HCT116 (cell line): ENCODE measurements around the gene CCDC9B. TPM values are rescaled to one million over a fixed set of nuclear protein-coding genes. Genes with fewer than 3 reads are reported as not detected.

Source experiments
- ATAC-seq: fragments of 200-7000 bp; cut with Tn5 transposase; 2 replicates; pipeline ENCODE4 v1.9.1; 2020; ENCODE audit warnings: mild to moderate bottlenecking, moderate library complexity
- BruUV-seq: library from RNA; stranded (reverse); fragments of 400-500 nt; replicated peaks from 2 replicates; lab custom pipeline; 2021; lab: Mats Ljungman, UMichigan
- CTCF ChIA-PET: fragments of 300-600 bp; sonication (Branson Sonifier 250); formaldehyde crosslinking; loops from one replicate; lab custom pipeline; 2021; ENCODE audit warnings: antibody characterized with exemption; lab: Charles Lee
- POLR2A ChIA-PET: fragments of 300-600, 350-600 bp; sonication (Branson Sonifier 250); formaldehyde crosslinking; loops from one replicate; lab custom pipeline; 2021; ENCODE audit warnings: antibody characterized with exemption; lab: Charles Lee
- RAD21 ChIA-PET, 2 experiments: fragments of 300-600 bp; sonication (Branson Sonifier 250); formaldehyde crosslinking; loops; one replicate each; lab custom pipeline; 2023; ENCODE audit warnings: low total read pairs in 2 of 2; ENCODE audit not compliant: uncharacterized antibody in 2 of 2, unreplicated experiment in 2 of 2, low non-redundant PET in 1 of 2; lab: Charles Lee
- DNase-seq: peaks from one replicate; pipeline ENCODE4 v3.0.0-alpha.2; 2010; ENCODE audit warnings: low read depth, low spot score
- H2AFZ ChIP-seq: fragments of 200-600 bp; shearing (Covaris generic), sonication (generic); 2 replicates; pipeline ENCODE4 v1.6.1; 2017; ENCODE audit warnings: low read depth, mixed run types, mixed read lengths, antibody characterized with exemption, low read length; ENCODE audit not compliant: poor library complexity, severe bottlenecking
- H3K27ac ChIP-seq: 2 replicates; pipeline ENCODE4 v1.5.1; 2012; ENCODE audit warnings: low read depth, low read length
- H3K27me3 ChIP-seq: fragments of 200-600 bp; sonication (generic); 2 replicates; pipeline ENCODE4 v1.6.1; 2016; ENCODE audit warnings: mixed run types, low read length, mixed read lengths; ENCODE audit not compliant: insufficient read depth
- H3K36me3 ChIP-seq, 2 experiments: fragments of 200-500 bp in 1 of 2; fragments of 200-600 bp in 1 of 2; sonication (Bioruptor generic) in 1 of 2; sonication (generic) in 1 of 2; 2 replicates each; pipeline versions ENCODE4 v1.5.1 to v1.6.1; 2014 to 2016; ENCODE audit warnings: low read length in 2 of 2, inconsistent platforms in 1 of 2, mixed read lengths in 1 of 2, mixed run types in 1 of 2; ENCODE audit not compliant: insufficient read depth in 2 of 2, control insufficient read depth in 1 of 2
- H3K4me1 ChIP-seq, 2 experiments: fragments of 200-600 bp in 1 of 2; sonication (generic) in 1 of 2; 2 replicates each; pipeline versions ENCODE4 v1.5.1 to v1.6.1; 2012 to 2017; ENCODE audit warnings: low read length in 2 of 2, inconsistent platforms in 1 of 2, mild to moderate bottlenecking in 1 of 2, mixed read lengths in 1 of 2, mixed run types in 1 of 2, moderate library complexity in 1 of 2; ENCODE audit not compliant: insufficient read depth in 2 of 2, control insufficient read depth in 1 of 2
- H3K4me2 ChIP-seq: fragments of 200-600 bp; sonication (generic); 2 replicates; pipeline ENCODE4 v1.6.1; 2017; ENCODE audit warnings: mixed run types, low read length, mixed read lengths
- H3K4me3 ChIP-seq, 2 experiments: fragments of 200-600 bp in 1 of 2; sonication (generic) in 1 of 2; replicated peaks in 1 of 2; 2 replicates each; pipeline ENCODE4 v1.5.1; 2011 to 2016; ENCODE audit warnings: low read length in 2 of 2, control low read depth in 1 of 2, low read depth in 1 of 2, mild to moderate bottlenecking in 1 of 2, mixed read lengths in 1 of 2, mixed run types in 1 of 2
- H3K79me2 ChIP-seq: fragments of 200-600 bp; sonication (generic); 2 replicates; pipeline ENCODE4 v1.6.1; 2017; ENCODE audit warnings: mild to moderate bottlenecking, mixed run types, low read length, moderate library complexity, mixed read lengths; ENCODE audit not compliant: insufficient read depth
- H3K9ac ChIP-seq: fragments of 200-600 bp; sonication (generic); 2 replicates; pipeline ENCODE4 v1.6.1; 2016; ENCODE audit warnings: low read length, mixed read lengths
- H3K9me2 ChIP-seq: fragments of 200-600 bp; sonication (generic), shearing (Covaris generic); 2 replicates; pipeline ENCODE4 v1.6.1; 2017; ENCODE audit warnings: mixed run types, mild to moderate bottlenecking, moderate library complexity; ENCODE audit not compliant: insufficient read depth
- H3K9me3 ChIP-seq, 2 experiments: fragments of 200-500 bp in 1 of 2; fragments of 200-600 bp in 1 of 2; sonication (Bioruptor generic) in 1 of 2; sonication (generic) in 1 of 2; 2 replicates each; pipeline ENCODE4 v1.6.1; 2014 to 2017; ENCODE audit warnings: low read length in 2 of 2, mixed read lengths in 2 of 2, inconsistent platforms in 1 of 2, low read depth in 1 of 2, mild to moderate bottlenecking in 1 of 2, mixed run types in 1 of 2, moderate library complexity in 1 of 2; ENCODE audit not compliant: control insufficient read depth in 1 of 2, insufficient read depth in 1 of 2
- H4K20me1 ChIP-seq: fragments of 200-600 bp; sonication (generic), shearing (Covaris generic); 2 replicates; pipeline ENCODE4 v1.6.1; 2017; ENCODE audit warnings: mixed run types, mild to moderate bottlenecking, moderate library complexity; ENCODE audit not compliant: insufficient read depth
- POLR2AphosphoS5 ChIP-seq: IDR thresholded peaks from 2 replicates; pipeline ENCODE4 v1.6.1; 2011; ENCODE audit warnings: mild to moderate bottlenecking, low read depth, low read length, moderate library complexity
- YY1 ChIP-seq: IDR thresholded peaks from 2 replicates; pipeline ENCODE4 v1.6.1; 2011; ENCODE audit warnings: low read length, low read depth, moderate library complexity, mild to moderate bottlenecking; ENCODE audit not compliant: insufficient replicate concordance; ENCODE audit errors: extremely low read depth
- ZNF274 ChIP-seq: fragments of 200-500 bp; sonication (Bioruptor generic); IDR thresholded peaks from 2 replicates; pipeline ENCODE4 v1.6.1; 2014; ENCODE audit warnings: mild to moderate bottlenecking, low read depth, low read length, inconsistent platforms
- intact Hi-C: fragments of 100-400 bp; cut with micrococcal nuclease; formaldehyde crosslinking; loops from 2 replicates; pipeline ENCODE4 v1.10.0; 2022
- total RNA-seq: library from RNA; stranded (reverse); gene quantifications from one replicate; pipeline ENCODE4 v1.2.1, GENCODE V29; 2021; ENCODE audit not compliant: unreplicated experiment
- TF ChIP-seq, protein P1 (sequence below), 3 experiments: fragments of 200-600 bp in 1 of 3; sonication (generic) in 1 of 3; IDR thresholded peaks in 2 of 3; conservative IDR thresholded peaks in 1 of 3; 2 replicates each; pipeline ENCODE4 v1.5.1; 2012 to 2017; ENCODE audit warnings: low read depth in 2 of 3, low read length in 2 of 3, antibody characterized with exemption in 1 of 3, borderline replicate concordance in 1 of 3, control low read depth in 1 of 3, mild to moderate bottlenecking in 1 of 3, mixed read lengths in 1 of 3, mixed run types in 1 of 3, moderate library complexity in 1 of 3; ENCODE audit not compliant: insufficient read depth in 1 of 3

The CCDC9B gene
- total RNA-seq, 1 experiment from 2014 or later, result 15.6 TPM

DNA sequence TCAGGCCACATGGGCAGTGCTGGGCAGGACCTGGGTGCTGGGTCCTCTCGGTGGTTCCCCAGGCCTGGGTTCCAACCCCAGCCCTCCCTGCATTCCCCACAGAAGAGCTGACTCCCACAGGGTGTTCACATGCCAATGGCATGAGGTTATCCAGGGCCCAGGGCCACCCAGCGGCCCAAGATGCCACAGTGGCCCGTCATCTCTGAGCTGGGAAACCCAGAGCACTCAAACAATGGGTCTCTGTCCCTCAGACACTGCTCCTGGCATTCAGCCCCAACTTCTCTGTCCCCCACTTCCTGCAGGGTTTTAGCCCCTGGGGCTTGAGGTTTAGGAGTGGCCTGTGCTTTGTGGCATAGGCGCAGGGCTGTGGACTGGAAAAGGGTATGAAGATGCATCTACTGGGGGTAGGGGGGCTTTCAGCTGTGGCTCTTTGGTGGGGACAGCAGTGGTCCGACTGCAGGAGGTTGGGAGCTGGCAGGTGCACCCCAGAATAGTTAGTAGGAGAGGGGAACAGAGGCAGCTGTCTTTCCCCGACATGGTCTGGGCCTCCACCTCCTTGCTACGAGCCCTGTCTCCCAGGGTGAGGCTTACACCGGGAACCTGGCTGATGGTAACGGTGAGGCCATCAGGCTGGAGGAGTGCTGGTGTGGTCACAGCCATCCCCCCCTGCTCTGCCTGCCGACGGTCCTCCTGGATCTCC lies 1.7 kb downstream of the CCDC9B start:
- H4K20me1 ChIP-seq, result no peaks in the 10 kb centered on the region
- H3K4me2 ChIP-seq, result peak overlapping the region; percentile 87
- H3K9me2 ChIP-seq, result no peaks in the 10 kb centered on the region
- peak overlapping the region; percentile 92 for H3K27ac ChIP-seq
- peaks cover 5% of the 10 kb centered on the region; the same call in 1 of the 2 replicates for H3K79me2 ChIP-seq
- BruUV-seq, result TSS peak; percentile 97
- intact Hi-C loops, result no loop called here
- ChIA-PET RAD21 (interaction anchor here in 1 of 2 experiments (0.7 to 1.7 kb wide), 5 partner anchors 16 to 60 kb away, joined by 3 to 5 read pairs (median 4); partner anchors contain the start of gene INAFM2), CTCF (interaction anchor here (0.7 to 5.2 kb wide), 16 partner anchors 11 to 122 kb away, joined by 3 to 55 read pairs (median 5); partner anchors contain the start of genes ANKRD63, INAFM2 and IVD), POLR2A (interaction anchor here (0.7 to 3.4 kb wide), 5 partner anchors 13 to 67 kb away, joined by 3 to 11 read pairs (median 4); partner anchors contain the start of genes INAFM2 and IVD)
- peak; percentile 79 for ATAC-seq
- H3K27me3 ChIP-seq, result no peaks in the 10 kb centered on the region
- H2AFZ ChIP-seq, result no peak overlapping the region
- TF ChIP-seq POLR2AphosphoS5, result peak; percentile 14; the same call in 1 of the 2 replicates
- TF ChIP-seq ZNF274, result no peak
- H3K4me3 ChIP-seq, result peak overlapping the region; percentile 57 to 60
- peak; percentile 79 for DNase-seq
- H3K9ac ChIP-seq, result peak overlapping the region; percentile 76
- no peaks in the 10 kb centered on the region for H3K9me3 ChIP-seq
- H3K36me3 ChIP-seq, result peaks cover 0 to 7% of the 10 kb centered on the region in 2 experiments; a peak in 1 of 4 replicates
- H3K4me1 ChIP-seq, result peaks cover 41 to 62% of the 10 kb centered on the region in 2 experiments

DNA sequence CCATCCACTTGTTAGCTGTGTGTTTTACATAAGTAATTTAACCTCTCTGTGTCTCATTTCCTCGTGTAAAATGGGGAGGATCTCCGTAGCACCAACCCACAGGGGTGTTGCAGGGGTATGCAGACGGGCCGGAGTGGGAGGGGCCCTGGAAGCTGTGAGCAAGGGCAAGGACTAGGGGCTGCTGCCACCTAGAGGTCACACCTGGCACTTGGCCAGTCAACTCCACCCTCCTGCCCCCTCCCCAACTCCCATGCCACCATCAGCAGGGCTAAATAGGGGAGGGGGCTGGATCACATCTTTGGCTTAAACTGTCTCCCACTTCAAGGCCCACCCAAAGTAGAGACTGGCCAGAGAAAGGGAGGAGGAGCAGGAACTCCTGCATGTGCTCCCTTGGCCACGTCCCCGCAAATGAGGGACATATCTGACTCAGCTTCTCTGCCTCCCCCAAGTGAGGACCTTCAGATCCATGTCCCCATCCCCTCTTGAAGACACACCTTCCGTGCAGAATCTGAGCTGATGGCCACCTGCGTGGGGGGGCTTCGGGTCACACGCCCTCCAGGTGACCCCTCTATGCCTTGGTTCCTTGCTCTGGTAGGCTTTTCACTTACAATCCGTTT lies 2.6 kb downstream of the CCDC9B start:
- Histone ChIP-seq H3K27me3 (no peaks in the 10 kb centered on the region), H3K36me3 (peaks cover 0 to 7% of the 10 kb centered on the region in 2 experiments; a peak in 1 of 4 replicates), H3K4me2 (peak overlapping the region; percentile 87), H4K20me1 (no peaks in the 10 kb centered on the region), H3K9ac (peak overlapping the region; percentile 76), H3K4me1 (peaks cover 41 to 58% of the 10 kb centered on the region in 2 experiments), H2AFZ (no peak overlapping the region), H3K9me2 (no peaks in the 10 kb centered on the region), H3K4me3 (peak overlapping the region in 1 of 2 experiments; percentile 60; a peak in 2 of 4 replicates), H3K79me2 (peaks cover 5% of the 10 kb centered on the region; the same call in 1 of the 2 replicates), H3K27ac (peak overlapping the region; percentile 92), H3K9me3 (no peaks in the 10 kb centered on the region)
- TF ChIP-seq, protein P1, sequence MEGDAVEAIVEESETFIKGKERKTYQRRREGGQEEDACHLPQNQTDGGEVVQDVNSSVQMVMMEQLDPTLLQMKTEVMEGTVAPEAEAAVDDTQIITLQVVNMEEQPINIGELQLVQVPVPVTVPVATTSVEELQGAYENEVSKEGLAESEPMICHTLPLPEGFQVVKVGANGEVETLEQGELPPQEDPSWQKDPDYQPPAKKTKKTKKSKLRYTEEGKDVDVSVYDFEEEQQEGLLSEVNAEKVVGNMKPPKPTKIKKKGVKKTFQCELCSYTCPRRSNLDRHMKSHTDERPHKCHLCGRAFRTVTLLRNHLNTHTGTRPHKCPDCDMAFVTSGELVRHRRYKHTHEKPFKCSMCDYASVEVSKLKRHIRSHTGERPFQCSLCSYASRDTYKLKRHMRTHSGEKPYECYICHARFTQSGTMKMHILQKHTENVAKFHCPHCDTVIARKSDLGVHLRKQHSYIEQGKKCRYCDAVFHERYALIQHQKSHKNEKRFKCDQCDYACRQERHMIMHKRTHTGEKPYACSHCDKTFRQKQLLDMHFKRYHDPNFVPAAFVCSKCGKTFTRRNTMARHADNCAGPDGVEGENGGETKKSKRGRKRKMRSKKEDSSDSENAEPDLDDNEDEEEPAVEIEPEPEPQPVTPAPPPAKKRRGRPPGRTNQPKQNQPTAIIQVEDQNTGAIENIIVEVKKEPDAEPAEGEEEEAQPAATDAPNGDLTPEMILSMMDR (IDR thresholded peaks at IDR 0.05 in 2 of 3, conservative IDR thresholded peaks at IDR 0.05 in 1 of 3; ENCODE audit: borderline replicate concordance in 1 of 3, insufficient read depth in 1 of 3, low read depth in 2 of 3, low read length in 2 of 3), result peak in 2 of 3 experiments; percentile 86 to 90; a peak in 4 of 6 replicates
- no peak for TF ChIP-seq YY1
- ChIA-PET POLR2A (interaction anchor here (1.1 to 3.4 kb wide), 3 partner anchors 12 to 56 kb away, joined by 3 to 11 read pairs (median 6); partner anchors contain the start of gene INAFM2), RAD21 (interaction anchor here in 1 of 2 experiments (0.8 to 1.4 kb wide), 5 partner anchors 15 to 59 kb away, joined by 3 to 4 read pairs (median 3); partner anchors contain the start of gene INAFM2), CTCF (interaction anchor here (0.8 to 5.2 kb wide), 16 partner anchors 11 to 113 kb away, joined by 3 to 55 read pairs (median 6); partner anchors contain the start of genes ANKRD63, INAFM2, IVD and KNSTRN)
- DNase-seq (peak; percentile 35), ATAC-seq (peak; percentile 48)
- no TSS peak for BruUV-seq
- intact Hi-C loops, result no loop called here
